IMR-90 (cell line): ENCODE data around the gene RFTN1. TPM values are rescaled to one million over a fixed set of nuclear protein-coding genes. Genes with fewer than 3 reads are reported as not detected.

ENCODE experiments used
- ATAC-seq: fragments of 200-7000 bp; cut with Tn5 transposase; 2 replicates; pipeline ENCODE4 v1.9.1; 2020; ENCODE audit warnings: low read depth, mild to moderate bottlenecking, moderate library complexity
- BruUV-seq: library from RNA; stranded (reverse); fragments of 400-500 nt; replicated peaks from 2 replicates; lab custom pipeline; 2021; lab: Mats Ljungman, UMichigan
- CTCF ChIA-PET: fragments of 300-600 bp; formaldehyde crosslinking; extraction: SDS; loops from one replicate; lab custom pipeline; 2021; ENCODE audit warnings: antibody characterized with exemption; lab: Yijun Ruan, JAX
- POLR2A ChIA-PET: fragments of 300-600 bp; sonication (Branson Sonifier 250); formaldehyde crosslinking; loops from one replicate; lab custom pipeline; 2022; ENCODE audit warnings: antibody characterized with exemption; ENCODE audit not compliant: unreplicated experiment; lab: Charles Lee
- DNase-seq: peaks from one replicate; pipeline ENCODE4 v3.0.0; 2013
- H2AFZ ChIP-seq: replicated peaks from 2 replicates; pipeline ENCODE3; 2013; ENCODE audit warnings: low read length, mild to moderate bottlenecking; ENCODE audit not compliant: poor library complexity
- H2AK5ac ChIP-seq: 2 replicates; pipeline ENCODE4 v1.6.1; 2013; ENCODE audit warnings: low read depth, low read length, inconsistent platforms
- H2AK9ac ChIP-seq: replicated peaks from 2 replicates; pipeline ENCODE3; 2013; ENCODE audit warnings: mild to moderate bottlenecking, low read depth, low read length, moderate library complexity; ENCODE audit not compliant: poor library complexity
- H2BK120ac ChIP-seq: 2 replicates; pipeline ENCODE4 v1.6.1; 2013; ENCODE audit warnings: low read depth, low read length, inconsistent platforms
- H2BK15ac ChIP-seq: 3 replicates; pipeline ENCODE4 v1.6.1; 2013; ENCODE audit warnings: low read depth, low read length, inconsistent platforms
- H2BK20ac ChIP-seq: 2 replicates; pipeline ENCODE4 v1.6.1; 2013; ENCODE audit warnings: low read depth, mild to moderate bottlenecking, inconsistent platforms, low read length, moderate library complexity
- H2BK5ac ChIP-seq: 2 replicates; pipeline ENCODE4 v1.6.1; 2013; ENCODE audit warnings: mild to moderate bottlenecking, low read depth, low read length, inconsistent platforms; ENCODE audit not compliant: poor library complexity, severe bottlenecking
- H3K14ac ChIP-seq: replicated peaks from 2 replicates; pipeline ENCODE4 v1.6.1; 2013; ENCODE audit warnings: low read depth, low read length, inconsistent platforms
- H3K18ac ChIP-seq: 2 replicates; pipeline ENCODE4 v1.6.1; 2013; ENCODE audit warnings: low read depth, low read length, control low read depth
- H3K23ac ChIP-seq: 2 replicates; pipeline ENCODE4 v1.6.1; 2013; ENCODE audit warnings: low read depth, low read length, inconsistent platforms
- H3K27ac ChIP-seq: 2 replicates; pipeline ENCODE4 v1.5.1; 2013; ENCODE audit warnings: mild to moderate bottlenecking, control low read depth, low read length; ENCODE audit not compliant: insufficient read depth
- H3K27me3 ChIP-seq: 2 replicates; pipeline ENCODE4 v1.6.1; 2013; ENCODE audit warnings: low read length; ENCODE audit not compliant: control insufficient read depth, insufficient read depth
- H3K36me3 ChIP-seq: 2 replicates; pipeline ENCODE4 v1.6.1; 2013; ENCODE audit warnings: low read length, mixed read lengths; ENCODE audit not compliant: control insufficient read depth, insufficient read depth
- H3K4ac ChIP-seq: 2 replicates; pipeline ENCODE4 v1.6.1; 2013; ENCODE audit warnings: low read depth, low read length, inconsistent platforms
- H3K4me1 ChIP-seq: 2 replicates; pipeline ENCODE4 v1.6.1; 2013; ENCODE audit warnings: low read length, mixed read lengths; ENCODE audit not compliant: control insufficient read depth, insufficient read depth
- H3K4me2 ChIP-seq: 2 replicates; pipeline ENCODE4 v1.6.1; 2013; ENCODE audit warnings: low read depth, mild to moderate bottlenecking, control low read depth, low read length, moderate library complexity
- H3K4me3 ChIP-seq: 2 replicates; pipeline ENCODE4 v1.5.1; 2013; ENCODE audit warnings: low read depth, mild to moderate bottlenecking, control low read depth, low read length, moderate library complexity; ENCODE audit not compliant: insufficient read depth
- H3K56ac ChIP-seq: 2 replicates; pipeline ENCODE4 v1.6.1; 2013; ENCODE audit warnings: low read length, inconsistent platforms; ENCODE audit not compliant: insufficient read depth; ENCODE audit errors: extremely low read depth
- H3K79me1 ChIP-seq, 2 experiments: 2 replicates each; pipeline ENCODE4 v1.6.1; 2013; ENCODE audit warnings: low read length in 2 of 2, inconsistent platforms in 1 of 2, low read depth in 1 of 2
- H3K9ac ChIP-seq: 2 replicates; pipeline ENCODE4 v1.6.1; 2013; ENCODE audit warnings: low read depth, low read length, control low read depth
- H3K9me1 ChIP-seq: 2 replicates; pipeline ENCODE4 v1.6.1; 2013; ENCODE audit warnings: low read length, inconsistent platforms; ENCODE audit not compliant: insufficient read depth
- H3K9me3 ChIP-seq: 2 replicates; pipeline ENCODE4 v1.6.1; 2013; ENCODE audit warnings: low read length; ENCODE audit not compliant: control insufficient read depth, insufficient read depth
- H4K20me1 ChIP-seq: 2 replicates; pipeline ENCODE4 v1.6.1; 2013; ENCODE audit warnings: low read length, inconsistent platforms; ENCODE audit not compliant: insufficient read depth
- H4K5ac ChIP-seq: 2 replicates; pipeline ENCODE4 v1.6.1; 2013; ENCODE audit warnings: mild to moderate bottlenecking, low read depth, low read length, control low read depth
- H4K8ac ChIP-seq, 2 experiments: 2 replicates each; pipeline ENCODE4 v1.6.1; 2013; ENCODE audit warnings: low read depth in 2 of 2, low read length in 2 of 2, control low read depth in 1 of 2, inconsistent platforms in 1 of 2
- H4K91ac ChIP-seq: 2 replicates; pipeline ENCODE4 v1.6.1; 2013; ENCODE audit warnings: low read depth, low read length, inconsistent platforms; ENCODE audit not compliant: insufficient read depth
- BHLHE40 ChIP-seq: fragments of 150-350 bp; IDR thresholded peaks from 2 replicates; pipeline ENCODE4 v1.6.1; 2016; ENCODE audit warnings: mild to moderate bottlenecking, low read depth, low read length
- CEBPB ChIP-seq: IDR thresholded peaks from 2 replicates; pipeline ENCODE4 v1.6.1; 2012; ENCODE audit warnings: low read depth, low read length, improper control_type of control experiment
- CHD1 ChIP-seq: IDR thresholded peaks from 2 replicates; pipeline ENCODE4 v1.6.1; 2012; ENCODE audit warnings: low read depth, low read length, improper control_type of control experiment
- CTCF ChIP-seq: conservative IDR thresholded peaks from 2 replicates; pipeline ENCODE4 v1.5.1; 2012; ENCODE audit warnings: mild to moderate bottlenecking, low read depth, low read length, improper control_type of control experiment
- ELK1 ChIP-seq: fragments of 150-350 bp; IDR thresholded peaks from 2 replicates; pipeline ENCODE4 v1.6.1; 2016; ENCODE audit warnings: low read depth, mild to moderate bottlenecking, low read length, moderate library complexity, borderline replicate concordance
- FOS ChIP-seq: fragments of 150-350 bp; IDR thresholded peaks from 2 replicates; pipeline ENCODE4 v1.6.1; 2016; ENCODE audit warnings: low read depth, low read length
- MAFK ChIP-seq: IDR thresholded peaks from 2 replicates; pipeline ENCODE4 v1.6.1; 2012; ENCODE audit warnings: low read depth, low read length, improper control_type of control experiment
- MAZ ChIP-seq: IDR thresholded peaks from 2 replicates; pipeline ENCODE4 v1.6.1; 2012; ENCODE audit warnings: low read depth, mild to moderate bottlenecking, low read length, improper control_type of control experiment, moderate library complexity, borderline replicate concordance
- MXI1 ChIP-seq: IDR thresholded peaks from 2 replicates; pipeline ENCODE4 v1.6.1; 2012; ENCODE audit warnings: low read depth, mild to moderate bottlenecking, low read length, moderate library complexity, borderline replicate concordance
- NFE2L2 ChIP-seq: fragments of 150-350 bp; IDR thresholded peaks from 2 replicates; pipeline ENCODE4 v1.6.1; 2016; ENCODE audit warnings: low read depth, mild to moderate bottlenecking, low read length
- POLR2A ChIP-seq: IDR thresholded peaks from 2 replicates; pipeline ENCODE4 v1.6.1; 2012; ENCODE audit warnings: mild to moderate bottlenecking, low read depth, low read length
- RAD21 ChIP-seq: IDR thresholded peaks from 2 replicates; pipeline ENCODE4 v1.6.1; 2012; ENCODE audit warnings: low read length, improper control_type of control experiment
- RCOR1 ChIP-seq: IDR thresholded peaks from 2 replicates; pipeline ENCODE4 v1.6.1; 2012; ENCODE audit warnings: mild to moderate bottlenecking, low read length, improper control_type of control experiment; ENCODE audit not compliant: insufficient replicate concordance
- RFX5 ChIP-seq: IDR thresholded peaks from 2 replicates; pipeline ENCODE4 v1.8.0; 2012; ENCODE audit warnings: low read depth, mild to moderate bottlenecking, low read length, moderate library complexity
- SMC3 ChIP-seq: fragments of 150-350 bp; IDR thresholded peaks from 2 replicates; pipeline ENCODE4 v1.6.1; 2016; ENCODE audit warnings: low read depth, mild to moderate bottlenecking, antibody characterized with exemption, low read length, moderate library complexity
- USF2 ChIP-seq: fragments of 150-350 bp; IDR thresholded peaks from 2 replicates; pipeline ENCODE4 v1.6.1; 2017; ENCODE audit warnings: mild to moderate bottlenecking, antibody characterized with exemption, low read length, low read depth
- WGBS, 2 experiments: methylation state at CpG; one replicate each; pipeline versions ENCODE4 v1.1.5 to v1.1.7; 2013; ENCODE audit warnings: missing lambda C conversion rate in 2 of 2; ENCODE audit not compliant: insufficient read length in 1 of 2; ENCODE audit errors: extremely low coverage in 2 of 2; 5-methylcytosine and 5-hydroxymethylcytosine counted together
- dilution Hi-C: fragments of 300-500 bp; cut with HindIII; formaldehyde crosslinking; loops from one replicate; pipeline ENCODE4 v1.14.3; 2018; ENCODE audit warnings: low sequenced_read_pairs; ENCODE audit not compliant: unreplicated experiment
- in situ Hi-C: fragments of 300-500 bp; cut with MboI; formaldehyde crosslinking; loops from 3 replicates; pipeline ENCODE4 v1.14.3; 2019; ENCODE audit warnings: low sequenced_read_pairs, inconsistent platforms, mixed read lengths
- intact Hi-C: fragments of 100-400 bp; cut with micrococcal nuclease; formaldehyde crosslinking; loops from 2 replicates; pipeline ENCODE4 v1.10.0; 2022
- polyA plus RNA-seq, 3 experiments: library from polyadenylated mRNA; depleted of rRNA; stranded (reverse); fragments of >200 nt; gene quantifications; 2 replicates each; pipeline ENCODE4 v1.2.3, GENCODE V29; 2012; ENCODE audit warnings: low replicate concordance in 1 of 3
- total RNA-seq: library from RNA; depleted of rRNA; stranded (reverse); fragments of >200 nt; gene quantifications from 2 replicates; pipeline ENCODE4 v1.2.3, GENCODE V29; 2012

RFTN1 gene
- total and polyA plus RNA-seq, 2 of the 4 experiments (the other 2 are of a cell fraction) = 45.0 to 52.0 TPM

- no TSS peak for BruUV-seq
- in situ Hi-C loops = no loop called here
- peaks cover 19% of the 10 kb centered on the region for H3K36me3 ChIP-seq
Measured at GRCh38 chr3:16486951-16487480, 26.5 kb downstream of the RFTN1 start.

More at GRCh38 chr3:16486951-16487480, 26.5 kb downstream of the RFTN1 start:
- Histone ChIP-seq H3K4me1 (peaks cover 25% of the 10 kb centered on the region), H2AK5ac (peak overlapping the region; percentile 49; the same call in 1 of the 2 replicates), H3K23ac (no peak overlapping the region), H2BK5ac (peak overlapping the region; percentile 15), H3K4me3 (no peak overlapping the region), H2AFZ (no peak overlapping the region), H3K79me1 (peaks cover 34 to 76% of the 10 kb centered on the region in 2 experiments), H4K91ac (peak overlapping the region; percentile 45; the same call in 1 of the 2 replicates), H4K5ac (no peak overlapping the region), H3K14ac (peak overlapping the region; percentile 60; the same call in 1 of the 2 replicates), H3K18ac (no peak overlapping the region), H4K8ac (no peak overlapping the region), H2AK9ac (no peak overlapping the region), H2BK120ac (0 out of 2 replicates have a peak overlapping the region, but pooled peaks have one; percentile 20), H3K9me3 (no peaks in the 10 kb centered on the region), H3K27ac (no peak overlapping the region), H3K27me3 (no peaks in the 10 kb centered on the region), H3K9me1 (peaks cover 27% of the 10 kb centered on the region), H3K4ac (peak overlapping the region; percentile 43), H4K20me1 (peaks cover 9% of the 10 kb centered on the region; the same call in 1 of the 2 replicates), H3K56ac (no peak overlapping the region), H3K4me2 (no peak overlapping the region), H3K9ac (no peak overlapping the region), H2BK15ac (peak overlapping the region; percentile 53; the same call in 1 of the 3 replicates), H2BK20ac (no peak overlapping the region)
- intact Hi-C loops = no loop called here
- 100% methylated on average over 1 of the region's 6 CpGs; no CpG with 5 or more reads in 1 of the 2 experiments for WGBS, 2 experiments
- no peak for TF ChIP-seq NFE2L2
- TF ChIP-seq MAFK = no peak
- no peak for TF ChIP-seq FOS
- no peak for TF ChIP-seq RCOR1
- no peak for TF ChIP-seq MAZ
- no peak for TF ChIP-seq RFX5
- TF ChIP-seq POLR2A = no peak
- TF ChIP-seq SMC3 = no peak
- no peak for TF ChIP-seq RAD21
- no peak for TF ChIP-seq CEBPB
- TF ChIP-seq ELK1 = no peak
- TF ChIP-seq USF2 = no peak
- TF ChIP-seq MXI1 = no peak
- no peak for TF ChIP-seq BHLHE40
- TF ChIP-seq CTCF = no peak
- TF ChIP-seq CHD1 = no peak
- dilution Hi-C loops = no loop called here
- no peak for DNase-seq
- ATAC-seq = no peak
- ChIA-PET POLR2A (no interaction called here), CTCF (no interaction called here)
